Subcutaneous adipose tissue (tissue), 4 donors: ENCODE data around the gene NKAIN2. TPM values are rescaled to one million over a fixed set of nuclear protein-coding genes. Genes with fewer than 3 reads are reported as not detected.

ENCODE experiments used
- CTCF ChIP-seq: fragments of 450-650 bp; IDR thresholded peaks from one replicate; pipeline ENCODE4 v1.5.1; 2016; ENCODE audit warnings: low read depth, mild to moderate bottlenecking, control low read depth, antibody characterized with exemption, moderate library complexity
- total RNA-seq, 4 donors: library from RNA; depleted of rRNA; stranded (reverse); fragments of >200 nt; gene quantifications; one replicate each; pipeline ENCODE4 v1.1.0, GENCODE V29; 2016

Gene NKAIN2
- total RNA-seq, 4 donors from 2014 or later: not detected

GRCh38 chr6:124517339-124517738 lies 713.7 kb downstream of the NKAIN2 start:
- TF ChIP-seq CTCF: no peak

- no peak for TF ChIP-seq CTCF
Observed at GRCh38 chr6:124520514-124520913, 716.8 kb downstream of the NKAIN2 start.

- no peak for TF ChIP-seq CTCF
Observed at GRCh38 chr6:124522335-124522734, 718.7 kb downstream of the NKAIN2 start.

GRCh38 chr6:124524491-124525200 lies 721.0 kb downstream of the NKAIN2 start:
- no peak for TF ChIP-seq CTCF

- TF ChIP-seq CTCF: no peak
Observed at GRCh38 chr6:124530926-124531325, 727.3 kb downstream of the NKAIN2 start.

- TF ChIP-seq CTCF: no peak
Observed at GRCh38 chr6:124535299-124535698, 731.6 kb downstream of the NKAIN2 start.

GRCh38 chr6:124535746-124536145 lies 732.1 kb downstream of the NKAIN2 start:
- TF ChIP-seq CTCF: no peak
